Cardiac fibroblast (primary cell): Measurements from ENCODE around the gene CLEC14A.

ENCODE experiments used
- DNase-seq, 2 donors: peaks; one replicate each; pipeline versions ENCODE4 v3.0.0 to v3.0.0-alpha.2; 2010; ENCODE audit warnings: low read depth in 2 of 2
- H3K4me3 ChIP-seq, 2 donors: replicated peaks in 1 of 2; 1 replicate in 1 of 2; 2 replicates in 1 of 2; pipeline ENCODE4 v1.5.1; 2011; ENCODE audit warnings: low read depth in 2 of 2, low read length in 2 of 2, mild to moderate bottlenecking in 2 of 2, moderate library complexity in 1 of 2
- CTCF ChIP-seq: IDR thresholded peaks from one replicate; pipeline ENCODE4 v1.5.1; 2011; ENCODE audit warnings: low read depth, mild to moderate bottlenecking, low read length, inconsistent platforms

Gene CLEC14A

GRCh38 chr14:38233218-38233617, 22.7 kb downstream of the CLEC14A start:
- TF ChIP-seq CTCF, result no peak
- no peak overlapping the region for H3K4me3 ChIP-seq
- DNase-seq, result no peak

GRCh38 chr14:38226366-38226765, 29.5 kb downstream of the CLEC14A start:
- no peak for TF ChIP-seq CTCF
- H3K4me3 ChIP-seq, result no peak overlapping the region
- DNase-seq, result no peak

GRCh38 chr14:38225946-38226345, 29.9 kb downstream of the CLEC14A start:
- no peak for TF ChIP-seq CTCF
- H3K4me3 ChIP-seq, result no peak overlapping the region
- no peak for DNase-seq

- H3K4me3 ChIP-seq, result no peak overlapping the region
- TF ChIP-seq CTCF, result no peak
- DNase-seq, result peak in 1 of 2 donors; percentile 35
Measured at GRCh38 chr14:38224338-38224737, 31.6 kb downstream of the CLEC14A start.

- H3K4me3 ChIP-seq, result no peak overlapping the region
- TF ChIP-seq CTCF, result no peak
- no peak for DNase-seq
Measured at GRCh38 chr14:38221077-38221476, 34.8 kb downstream of the CLEC14A start.

- no peak overlapping the region for H3K4me3 ChIP-seq
- TF ChIP-seq CTCF, result no peak
- no peak for DNase-seq
Measured at GRCh38 chr14:38217553-38217952, 38.3 kb downstream of the CLEC14A start.

GRCh38 chr14:38213001-38213400, 42.9 kb downstream of the CLEC14A start:
- no peak for TF ChIP-seq CTCF
- DNase-seq, result peak in 1 of 2 donors; percentile 29
- no peak overlapping the region for H3K4me3 ChIP-seq
